ENCODE measurements around the gene ANKRD13B. TPM values are rescaled to one million over a fixed set of nuclear protein-coding genes. Genes with fewer than 3 reads are reported as not detected.

Gene ANKRD13B
- total and polyA plus RNA-seq, 2 of the 13 experiments (the other 11 are each of a cell fraction or from before 2014, with no cell fraction given): 1.7 to 1.8 TPM

GRCh38 chr17:29579866-29580771 lies 12.8 kb upstream of the ANKRD13B start (continued):
- TF ChIP-seq ZBTB1 (CRISPR knock-in tag; IDR thresholded peaks at IDR 0.05; ENCODE audit: borderline replicate concordance) (no peak), SAP130 (CRISPR knock-in tag; IDR thresholded peaks at IDR 0.05; ENCODE audit: low read depth) (peak; percentile 50), SRSF1 (optimal IDR thresholded peaks at IDR 0.05; ENCODE audit: low read depth, low read length) (no peak), ZBTB38 (CRISPR knock-in tag; IDR thresholded peaks at IDR 0.05) (no peak), E2F1 (CRISPR knock-in tag; IDR thresholded peaks at IDR 0.05) (no peak), ZNF354B (CRISPR knock-in tag; IDR thresholded peaks at IDR 0.05) (no peak), MAZ (IDR thresholded peaks at IDR 0.05; ENCODE audit: borderline replicate concordance, low read depth, low read length) (peak; percentile 27; the same call in 1 of the 2 replicates), MAZ (CRISPR knock-in tag; IDR thresholded peaks at IDR 0.05; ENCODE audit: low read depth) (0 out of 2 replicates have a peak, but pooled peaks have one; percentile 28), ELF3 (CRISPR knock-in tag; IDR thresholded peaks at IDR 0.05) (peak; percentile 50; the same call in 1 of the 2 replicates), FOXK1 (CRISPR knock-in tag; IDR thresholded peaks at IDR 0.05; ENCODE audit: borderline replicate concordance, low read depth) (peak; percentile 15; the same call in 1 of the 2 replicates), ARID4A (CRISPR knock-in tag; IDR thresholded peaks at IDR 0.05; ENCODE audit: borderline replicate concordance) (peak; percentile 17; the same call in 1 of the 2 replicates), CCDC6 (CRISPR knock-in tag; IDR thresholded peaks at IDR 0.05) (no peak), ATF7-NPFF (CRISPR knock-in tag; IDR thresholded peaks at IDR 0.05; ENCODE audit: low read depth) (peak; percentile 30; the same call in 1 of the 2 replicates), ZNF501 (CRISPR knock-in tag; IDR thresholded peaks at IDR 0.05) (no peak), RXRA (CRISPR knock-in tag; IDR thresholded peaks at IDR 0.05) (peak; percentile 53; the same call in 1 of the 2 replicates), BATF2 (CRISPR knock-in tag; IDR thresholded peaks at IDR 0.05) (no peak), NFKB2 (CRISPR knock-in tag; IDR thresholded peaks at IDR 0.05; ENCODE audit: borderline replicate concordance) (0 out of 2 replicates have a peak, but pooled peaks have one; percentile 13), TCF7 (IDR thresholded peaks at IDR 0.05; ENCODE audit: low read depth) (no peak), MXI1 (IDR thresholded peaks at IDR 0.05; ENCODE audit: borderline replicate concordance, low read depth, low read length) (0 out of 3 replicates have a peak, but pooled peaks have one; percentile 43), IKZF4 (CRISPR knock-in tag; IDR thresholded peaks at IDR 0.05; ENCODE audit: borderline replicate concordance, low read depth, not compliant biosample characterization) (no peak), ZNF543 (CRISPR knock-in tag; IDR thresholded peaks at IDR 0.05) (no peak)
- TF ChIP-seq, protein P1, sequence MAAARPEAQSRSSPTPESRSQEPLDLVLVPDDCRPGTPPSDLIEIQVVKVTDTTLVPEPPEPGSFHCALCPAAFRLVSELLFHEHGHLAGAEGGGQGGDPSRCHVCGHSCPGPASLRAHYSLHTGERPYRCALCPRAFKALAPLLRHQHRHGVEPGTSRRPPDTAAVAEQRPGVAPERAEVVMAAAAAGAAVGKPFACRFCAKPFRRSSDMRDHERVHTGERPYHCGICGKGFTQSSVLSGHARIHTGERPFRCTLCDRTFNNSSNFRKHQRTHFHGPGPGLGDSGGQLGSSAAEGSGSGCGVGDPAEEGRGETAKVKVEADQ (CRISPR knock-in tag; IDR thresholded peaks at IDR 0.05; ENCODE audit: borderline replicate concordance): no peak

Data from HepG2 (cell line).